SH-SY5Y (cell line): ENCODE measurements around the gene ADRA2C.

ENCODE experiments used
- GATA2 ChIP-seq: IDR thresholded peaks from 2 replicates; pipeline ENCODE4 v1.6.1; 2011; ENCODE audit warnings: mild to moderate bottlenecking, low read depth, low read length
- GATA3 ChIP-seq: IDR thresholded peaks from 2 replicates; pipeline ENCODE4 v1.6.1; 2011; ENCODE audit warnings: low read depth, mild to moderate bottlenecking, low read length, moderate library complexity

- TF ChIP-seq GATA2 (no peak), GATA3 (no peak)
Measured at GRCh38 chr4:3760841-3761240, 5.3 kb upstream of the ADRA2C start.
